Smooth muscle cell (in vitro differentiated cells): ENCODE measurements around the gene LBR. TPM values are rescaled to one million over a fixed set of nuclear protein-coding genes. Genes with fewer than 3 reads are reported as not detected.

ENCODE experiments used
- DNase-seq: peaks from one replicate; lab custom pipeline; 2025; ENCODE audit not compliant: unreplicated experiment; lab: John Stamatoyannopoulos, UW
- H2AFZ ChIP-seq: fragments of 200-600 bp; sonication (generic); 2 replicates; pipeline ENCODE4 v1.6.0; 2016; ENCODE audit warnings: antibody characterized with exemption, low read depth, mild to moderate bottlenecking
- H3F3A ChIP-seq: fragments of 200-600 bp; sonication (generic); 2 replicates; pipeline ENCODE4 v1.6.0; 2017; ENCODE audit warnings: antibody characterized with exemption, low read depth
- H3K27ac ChIP-seq: fragments of 200-600 bp; sonication (generic); 2 replicates; pipeline ENCODE4 v1.5.1; 2016; ENCODE audit warnings: low read depth, mild to moderate bottlenecking
- H3K27me3 ChIP-seq: fragments of 200-600 bp; sonication (generic); 2 replicates; pipeline ENCODE4 v1.6.1; 2016; ENCODE audit warnings: low read depth, mild to moderate bottlenecking
- H3K36me3 ChIP-seq: fragments of 200-600 bp; sonication (generic); 2 replicates; pipeline ENCODE4 v1.5.1; 2016; ENCODE audit warnings: low read depth
- H3K4me1 ChIP-seq: fragments of 200-600 bp; sonication (generic); 2 replicates; pipeline ENCODE4 v1.5.1; 2016; ENCODE audit warnings: low read depth
- H3K4me2 ChIP-seq: fragments of 200-600 bp; sonication (generic); 2 replicates; pipeline ENCODE4 v1.6.0; 2016; ENCODE audit warnings: mild to moderate bottlenecking
- H3K4me3 ChIP-seq: fragments of 200-600 bp; sonication (generic); 2 replicates; pipeline ENCODE4 v1.5.1; 2016; ENCODE audit warnings: mild to moderate bottlenecking
- H3K79me2 ChIP-seq: fragments of 200-600 bp; sonication (generic); 2 replicates; pipeline ENCODE4 v1.6.0; 2016; ENCODE audit warnings: low read depth, mild to moderate bottlenecking
- H3K9ac ChIP-seq: fragments of 200-600 bp; sonication (generic); 2 replicates; pipeline ENCODE4 v1.6.0; 2016; ENCODE audit warnings: low read depth
- H3K9me3 ChIP-seq: fragments of 200-600 bp; sonication (generic); replicated peaks from 2 replicates; pipeline ENCODE4 v1.5.1; 2016; ENCODE audit warnings: low read depth
- H4K20me1 ChIP-seq: fragments of 200-600 bp; sonication (generic); 2 replicates; pipeline ENCODE4 v1.6.0; 2016; ENCODE audit warnings: low read depth
- WGBS: methylation state at CpG from one replicate; pipeline ENCODE4 v1.1.7; 2016; ENCODE audit warnings: low lambda C conversion rate; 5-methylcytosine and 5-hydroxymethylcytosine counted together
- polyA plus RNA-seq: library from polyadenylated mRNA; unstranded; fragments of >200 nt; fragmentation: Nextera tagmentation; extraction: Ambion mirVana; gene quantifications from 2 replicates; pipeline ENCODE4 v1.2.1, GENCODE V29; 2016
- total RNA-seq: library from RNA; depleted of rRNA; stranded (reverse); fragments of >200 nt; gene quantifications from 2 replicates; pipeline ENCODE4 v1.2.3, GENCODE V29; 2014
- TF ChIP-seq, protein P1 (sequence below): fragments of 200-600 bp; sonication (generic); IDR thresholded peaks from 2 replicates; pipeline ENCODE4 v1.5.1; 2017; ENCODE audit warnings: borderline replicate concordance, mild to moderate bottlenecking, antibody characterized with exemption; ENCODE audit not compliant: insufficient read depth, poor library complexity, severe bottlenecking

The LBR gene
- total and polyA plus RNA-seq, 2 experiments from 2014 or later, result 24.8 to 33.4 TPM

DNA sequence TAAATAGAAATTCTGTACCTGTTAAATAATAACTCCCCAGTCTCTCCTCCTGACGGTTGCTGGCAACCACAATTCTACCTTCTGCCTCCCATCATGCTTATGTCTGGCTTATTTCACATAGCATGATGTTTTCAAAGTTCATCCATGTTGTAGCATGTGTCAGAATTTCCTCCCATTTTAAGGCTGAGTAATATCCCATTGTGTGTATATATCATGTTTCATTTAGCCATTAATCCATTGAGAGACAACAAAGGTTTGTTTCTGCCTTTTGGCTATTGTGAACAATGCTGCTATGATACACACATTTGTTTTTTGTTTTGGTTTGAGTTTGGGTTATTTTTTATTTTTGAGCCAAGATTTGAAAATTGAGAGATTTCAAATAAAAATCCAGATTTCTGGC, 72.0 kb downstream of the LBR start:
- Histone ChIP-seq H3F3A (no peaks in the 10 kb centered on the region), H3K9ac (no peak overlapping the region), H3K27ac (no peak overlapping the region), H3K4me3 (no peak overlapping the region), H3K4me1 (no peaks in the 10 kb centered on the region), H2AFZ (no peak overlapping the region), H3K36me3 (no peaks in the 10 kb centered on the region), H3K79me2 (no peaks in the 10 kb centered on the region), H3K27me3 (peaks cover 5% of the 10 kb centered on the region), H3K4me2 (no peak overlapping the region), H3K9me3 (no peaks in the 10 kb centered on the region), H4K20me1 (no peaks in the 10 kb centered on the region)
- WGBS, result 97% methylated on average over 1 of the region's 1 CpG
- DNase-seq, result no peak
- TF ChIP-seq, protein P1, sequence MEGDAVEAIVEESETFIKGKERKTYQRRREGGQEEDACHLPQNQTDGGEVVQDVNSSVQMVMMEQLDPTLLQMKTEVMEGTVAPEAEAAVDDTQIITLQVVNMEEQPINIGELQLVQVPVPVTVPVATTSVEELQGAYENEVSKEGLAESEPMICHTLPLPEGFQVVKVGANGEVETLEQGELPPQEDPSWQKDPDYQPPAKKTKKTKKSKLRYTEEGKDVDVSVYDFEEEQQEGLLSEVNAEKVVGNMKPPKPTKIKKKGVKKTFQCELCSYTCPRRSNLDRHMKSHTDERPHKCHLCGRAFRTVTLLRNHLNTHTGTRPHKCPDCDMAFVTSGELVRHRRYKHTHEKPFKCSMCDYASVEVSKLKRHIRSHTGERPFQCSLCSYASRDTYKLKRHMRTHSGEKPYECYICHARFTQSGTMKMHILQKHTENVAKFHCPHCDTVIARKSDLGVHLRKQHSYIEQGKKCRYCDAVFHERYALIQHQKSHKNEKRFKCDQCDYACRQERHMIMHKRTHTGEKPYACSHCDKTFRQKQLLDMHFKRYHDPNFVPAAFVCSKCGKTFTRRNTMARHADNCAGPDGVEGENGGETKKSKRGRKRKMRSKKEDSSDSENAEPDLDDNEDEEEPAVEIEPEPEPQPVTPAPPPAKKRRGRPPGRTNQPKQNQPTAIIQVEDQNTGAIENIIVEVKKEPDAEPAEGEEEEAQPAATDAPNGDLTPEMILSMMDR, result no peak

DNA sequence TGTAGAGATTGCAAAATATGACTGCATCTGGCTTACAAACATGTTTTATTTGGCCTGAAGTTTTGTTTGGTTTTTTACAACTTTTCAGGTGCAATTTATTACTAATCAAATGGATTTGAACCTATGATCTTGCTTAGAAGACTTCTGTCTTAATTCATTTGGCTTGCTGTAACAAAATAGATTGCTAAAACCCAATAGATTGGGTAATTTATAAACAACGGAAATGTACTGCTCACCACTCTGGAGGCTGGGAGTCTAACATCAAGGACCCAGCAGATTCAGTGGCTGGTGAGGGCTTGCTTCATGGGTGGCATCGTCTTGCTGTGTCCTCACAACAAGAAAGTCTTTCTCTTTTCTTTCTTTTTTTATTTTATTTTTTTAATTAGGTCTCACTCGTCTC, 72.9 kb downstream of the LBR start:
- Histone ChIP-seq H3K4me3 (no peak overlapping the region), H3K27me3 (peaks cover 5% of the 10 kb centered on the region), H4K20me1 (no peaks in the 10 kb centered on the region), H3K4me1 (no peaks in the 10 kb centered on the region), H3K36me3 (no peaks in the 10 kb centered on the region), H3K9me3 (no peaks in the 10 kb centered on the region), H3K79me2 (no peaks in the 10 kb centered on the region), H2AFZ (no peak overlapping the region), H3K27ac (no peak overlapping the region), H3K9ac (no peak overlapping the region), H3F3A (no peaks in the 10 kb centered on the region), H3K4me2 (no peak overlapping the region)
- 77% methylated on average over 3 of the region's 3 CpGs for WGBS
- no peak for DNase-seq
- TF ChIP-seq, protein P1, result no peak

Other genes with a start within 250 kb of the LBR start
- gene ENAH, start 225.1 kb upstream of the LBR start, total RNA-seq, result 147 and 170 TPM in 2 replicates
- gene ENAH, start 225.1 kb upstream of the LBR start, polyA plus RNA-seq, result 39.3 and 70.5 TPM in 2 replicates